Measurements from ENCODE around the gene SPI1.

DNA sequence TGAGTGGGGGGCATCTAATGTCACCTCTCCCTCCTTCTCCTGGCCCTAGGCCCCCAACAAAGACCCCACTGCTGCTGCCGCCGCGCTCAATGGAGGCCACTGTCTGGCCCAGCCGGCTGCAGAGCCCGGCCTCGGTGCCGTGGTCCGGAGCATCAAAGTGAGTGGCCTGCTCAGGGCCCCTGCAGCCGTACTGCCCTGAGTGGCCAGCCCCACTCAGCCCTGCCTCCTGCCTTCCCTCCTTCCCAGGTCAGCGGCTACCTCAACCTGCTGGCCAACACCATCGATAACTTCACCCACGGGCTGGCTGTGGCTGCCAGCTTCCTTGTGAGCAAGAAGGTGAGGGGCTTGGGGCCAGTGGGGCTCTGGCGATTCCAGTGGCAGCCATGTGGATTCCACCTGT is 35.0 kb upstream of the SPI1 start:
- TF ChIP-seq, protein P1, sequence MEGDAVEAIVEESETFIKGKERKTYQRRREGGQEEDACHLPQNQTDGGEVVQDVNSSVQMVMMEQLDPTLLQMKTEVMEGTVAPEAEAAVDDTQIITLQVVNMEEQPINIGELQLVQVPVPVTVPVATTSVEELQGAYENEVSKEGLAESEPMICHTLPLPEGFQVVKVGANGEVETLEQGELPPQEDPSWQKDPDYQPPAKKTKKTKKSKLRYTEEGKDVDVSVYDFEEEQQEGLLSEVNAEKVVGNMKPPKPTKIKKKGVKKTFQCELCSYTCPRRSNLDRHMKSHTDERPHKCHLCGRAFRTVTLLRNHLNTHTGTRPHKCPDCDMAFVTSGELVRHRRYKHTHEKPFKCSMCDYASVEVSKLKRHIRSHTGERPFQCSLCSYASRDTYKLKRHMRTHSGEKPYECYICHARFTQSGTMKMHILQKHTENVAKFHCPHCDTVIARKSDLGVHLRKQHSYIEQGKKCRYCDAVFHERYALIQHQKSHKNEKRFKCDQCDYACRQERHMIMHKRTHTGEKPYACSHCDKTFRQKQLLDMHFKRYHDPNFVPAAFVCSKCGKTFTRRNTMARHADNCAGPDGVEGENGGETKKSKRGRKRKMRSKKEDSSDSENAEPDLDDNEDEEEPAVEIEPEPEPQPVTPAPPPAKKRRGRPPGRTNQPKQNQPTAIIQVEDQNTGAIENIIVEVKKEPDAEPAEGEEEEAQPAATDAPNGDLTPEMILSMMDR (conservative IDR thresholded peaks at IDR 0.05; ENCODE audit: low read length) = no peak
- no peak for TF ChIP-seq EZH2phosphoT487 (IDR thresholded peaks at IDR 0.05; ENCODE audit: borderline replicate concordance, low read depth, low read length)
